Neural cell (in vitro differentiated cells): ENCODE measurements around the gene PLPPR4.

Source experiments
- CTCF ChIP-seq: fragments of 450-650 bp; IDR thresholded peaks from 2 replicates; pipeline ENCODE4 v1.5.1; 2014; ENCODE audit warnings: antibody characterized with exemption, mild to moderate bottlenecking, moderate library complexity; ENCODE audit not compliant: poor library complexity, severe bottlenecking
- EP300 ChIP-seq: fragments of 450-650 bp; conservative IDR thresholded peaks from 2 replicates; pipeline ENCODE4 v1.6.1; 2014; ENCODE audit warnings: antibody characterized with exemption, mild to moderate bottlenecking, moderate library complexity; ENCODE audit not compliant: poor library complexity, severe bottlenecking
- EZH2 ChIP-seq: fragments of 200-600, 300-800 bp; shearing (Covaris generic), sonication (generic); IDR thresholded peaks from 2 replicates; pipeline ENCODE4 v1.6.1; 2014; ENCODE audit warnings: antibody characterized with exemption, low read length, borderline replicate concordance, mild to moderate bottlenecking; ENCODE audit not compliant: insufficient read depth, poor library complexity, severe bottlenecking
- MXI1 ChIP-seq: fragments of 450-650 bp; conservative IDR thresholded peaks from 2 replicates; pipeline ENCODE4 v1.6.1; 2014; ENCODE audit warnings: antibody characterized with exemption, mild to moderate bottlenecking; ENCODE audit not compliant: poor library complexity, severe bottlenecking
- POLR2AphosphoS5 ChIP-seq: IDR thresholded peaks from 2 replicates; pipeline ENCODE4 v1.6.1; 2012
- RAD21 ChIP-seq: fragments of 450-650 bp; conservative IDR thresholded peaks from 2 replicates; pipeline ENCODE4 v1.6.1; 2014; ENCODE audit warnings: antibody characterized with exemption, mild to moderate bottlenecking, moderate library complexity
- REST ChIP-seq: IDR thresholded peaks from 2 replicates; pipeline ENCODE4 v1.6.1; 2012; ENCODE audit warnings: borderline replicate concordance
- SMC3 ChIP-seq: fragments of 450-650 bp; conservative IDR thresholded peaks from 2 replicates; pipeline ENCODE4 v1.6.1; 2014; ENCODE audit warnings: antibody characterized with exemption, mild to moderate bottlenecking, moderate library complexity; ENCODE audit not compliant: poor library complexity
- TAF1 ChIP-seq: IDR thresholded peaks from 2 replicates; pipeline ENCODE4 v1.6.1; 2012; ENCODE audit warnings: low read depth

- TF ChIP-seq CTCF (no peak), EZH2 (no peak), SMC3 (no peak), MXI1 (no peak), REST (no peak), POLR2AphosphoS5 (no peak), RAD21 (no peak), TAF1 (no peak), EP300 (no peak)
Observed at GRCh38 chr1:99331083-99331482, 66.8 kb downstream of the PLPPR4 start.
